GM20431 (cell line): ENCODE results near the gene FBRS.

ENCODE experiments used
- in situ Hi-C: fragments of 300-500 bp; cut with MseI, MboI; formaldehyde crosslinking; loops from one replicate; pipeline ENCODE4 v1.15.0; 2020; ENCODE audit warnings: low sequenced_read_pairs; ENCODE audit not compliant: unreplicated experiment

Gene FBRS

GRCh38 chr16:30637944-30638343 lies 20.3 kb upstream of the FBRS start:
- in situ Hi-C loops, result no loop called here

- in situ Hi-C loops, result no loop called here
Observed at GRCh38 chr16:30641378-30641982, 16.8 kb upstream of the FBRS start.

- in situ Hi-C loops, result no loop called here
Observed at GRCh38 chr16:30644334-30644830, 13.8 kb upstream of the FBRS start.

GRCh38 chr16:30645727-30646126 lies 12.5 kb upstream of the FBRS start:
- in situ Hi-C loops, result no loop called here

- in situ Hi-C loops, result no loop called here
Observed at GRCh38 chr16:30647274-30647571, 11.0 kb upstream of the FBRS start.

DNA sequence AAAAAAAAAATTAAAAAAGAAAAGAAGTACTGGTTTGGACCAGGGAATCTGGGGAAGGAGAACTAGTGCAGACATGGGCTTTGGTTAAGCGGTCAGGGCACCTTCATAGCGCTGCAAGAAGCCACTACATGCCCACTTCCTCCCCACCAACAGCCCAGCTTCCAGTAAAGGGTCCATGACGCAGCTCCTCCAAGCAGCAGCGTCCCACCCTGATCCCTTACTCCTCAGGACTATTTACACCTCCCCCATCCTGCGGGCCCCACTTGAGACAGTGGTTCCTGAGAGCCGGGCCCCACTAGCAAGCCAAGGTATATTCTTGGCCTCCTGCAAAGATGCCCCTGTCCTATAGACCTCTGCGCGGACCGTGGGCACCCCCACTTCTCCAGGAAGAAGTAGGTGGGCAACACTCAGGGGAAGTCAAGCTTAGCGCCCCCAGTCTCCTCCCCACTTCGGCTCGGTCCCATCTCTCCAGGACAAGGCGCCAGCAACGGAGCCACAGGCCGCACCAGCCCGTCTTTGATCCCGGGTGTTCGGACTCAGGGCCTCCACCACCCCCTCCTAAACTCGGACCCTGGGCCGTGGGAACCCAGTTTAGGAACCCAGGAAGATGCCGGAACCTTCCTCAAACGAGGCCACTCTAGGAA lies 8.4 kb upstream of the FBRS start:
- in situ Hi-C loops, result no loop called here

GRCh38 chr16:30650369-30651123 lies 7.7 kb upstream of the FBRS start, which contains the start of gene PRR14:
PRR14 (plus strand) TSS chr16:30650960; CDS start chr16:30651646, 686 bp downstream.
- in situ Hi-C loops, result no loop called here

- in situ Hi-C loops, result no loop called here
Observed at GRCh38 chr16:30651124-30652004, 6.9 kb upstream of the FBRS start.

DNA sequence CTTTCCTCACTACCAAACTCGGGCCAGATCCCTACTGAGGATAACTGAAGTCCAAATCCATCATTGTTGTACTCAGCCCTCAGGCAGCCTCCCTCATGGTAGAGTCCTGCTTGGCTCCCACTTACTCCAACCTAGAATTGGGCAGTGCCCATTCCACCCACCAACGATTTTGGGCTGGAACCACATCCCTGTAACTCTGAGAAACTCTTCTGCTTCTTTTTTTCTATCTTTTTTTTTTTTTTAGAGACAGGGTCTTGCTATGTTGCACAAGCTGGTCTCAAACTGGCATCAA lies 6.3 kb upstream of the FBRS start:
- in situ Hi-C loops, result no loop called here

DNA sequence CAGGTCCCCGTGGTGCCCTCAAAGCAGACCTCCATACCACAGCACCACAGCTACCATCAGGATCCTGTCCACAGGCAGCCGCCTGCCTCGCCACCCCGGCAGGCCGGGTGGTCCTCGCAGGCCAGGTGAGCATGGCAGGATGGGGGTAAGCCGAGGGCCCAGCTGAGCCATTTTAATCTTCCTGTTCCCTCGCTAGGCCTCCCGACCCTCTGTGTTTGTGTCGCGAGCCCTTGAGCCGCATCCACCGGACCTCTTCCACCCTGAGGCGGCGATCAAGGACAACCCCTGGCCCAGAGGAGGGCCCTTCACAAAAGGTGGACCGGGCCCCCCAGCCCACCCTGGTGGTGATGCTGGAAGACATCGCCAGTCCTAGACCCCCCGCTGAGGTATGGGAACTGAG lies 5.5 kb upstream of the FBRS start:
- in situ Hi-C loops, result no loop called here

GRCh38 chr16:30654856-30655255 lies 3.4 kb upstream of the FBRS start:
- in situ Hi-C loops, result no loop called here

- in situ Hi-C loops, result no loop called here
Observed at GRCh38 chr16:30655815-30656347, 2.4 kb upstream of the FBRS start.

GRCh38 chr16:30656388-30656787 lies 1.8 kb upstream of the FBRS start:
- in situ Hi-C loops, result no loop called here

DNA sequence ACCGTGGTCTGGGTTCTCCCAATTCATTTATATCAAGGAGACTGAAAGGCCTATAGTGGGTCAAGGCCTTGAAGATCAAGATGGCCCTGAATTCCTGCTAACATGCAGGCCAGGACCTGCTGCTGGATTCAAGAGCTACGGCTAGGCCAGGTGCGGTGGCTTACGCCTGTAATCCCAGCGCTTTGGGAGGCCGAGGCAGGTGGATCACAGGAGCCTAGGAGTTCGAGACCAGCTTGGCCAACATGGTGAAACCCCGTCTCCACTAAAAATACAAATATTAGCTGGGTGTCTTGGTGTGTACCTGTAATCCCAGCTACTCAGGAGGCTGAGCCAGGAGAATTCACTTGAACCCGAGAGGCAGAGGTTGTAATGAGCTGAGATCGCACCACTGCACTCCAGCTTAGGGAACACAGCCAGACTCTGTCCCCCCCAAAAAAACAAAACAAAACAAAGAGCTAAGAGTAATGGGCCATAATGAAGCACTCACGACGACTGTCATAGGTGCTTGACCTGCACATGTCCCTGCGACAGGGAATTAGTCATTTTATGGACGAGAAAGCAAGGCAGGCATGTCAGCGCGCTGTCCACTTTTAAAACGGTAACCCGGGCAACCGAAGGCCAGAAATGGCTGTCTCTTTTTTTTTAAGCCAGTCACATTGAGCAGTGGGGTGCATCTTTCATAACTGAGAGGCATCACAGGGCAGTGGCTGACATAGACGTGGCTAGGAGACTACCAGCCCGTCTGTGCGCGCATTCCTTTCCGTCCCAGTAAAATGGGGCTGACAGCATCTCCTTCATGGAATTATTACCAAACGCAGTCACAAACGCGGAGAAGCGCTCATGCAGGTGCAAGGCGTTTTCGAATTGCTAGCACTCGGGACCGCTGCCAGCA lies 1.0 kb upstream of the FBRS start:
- in situ Hi-C loops, result no loop called here

GRCh38 chr16:30658731-30659506 lies 688 bp downstream of the FBRS start:
- in situ Hi-C loops, result no loop called here

DNA sequence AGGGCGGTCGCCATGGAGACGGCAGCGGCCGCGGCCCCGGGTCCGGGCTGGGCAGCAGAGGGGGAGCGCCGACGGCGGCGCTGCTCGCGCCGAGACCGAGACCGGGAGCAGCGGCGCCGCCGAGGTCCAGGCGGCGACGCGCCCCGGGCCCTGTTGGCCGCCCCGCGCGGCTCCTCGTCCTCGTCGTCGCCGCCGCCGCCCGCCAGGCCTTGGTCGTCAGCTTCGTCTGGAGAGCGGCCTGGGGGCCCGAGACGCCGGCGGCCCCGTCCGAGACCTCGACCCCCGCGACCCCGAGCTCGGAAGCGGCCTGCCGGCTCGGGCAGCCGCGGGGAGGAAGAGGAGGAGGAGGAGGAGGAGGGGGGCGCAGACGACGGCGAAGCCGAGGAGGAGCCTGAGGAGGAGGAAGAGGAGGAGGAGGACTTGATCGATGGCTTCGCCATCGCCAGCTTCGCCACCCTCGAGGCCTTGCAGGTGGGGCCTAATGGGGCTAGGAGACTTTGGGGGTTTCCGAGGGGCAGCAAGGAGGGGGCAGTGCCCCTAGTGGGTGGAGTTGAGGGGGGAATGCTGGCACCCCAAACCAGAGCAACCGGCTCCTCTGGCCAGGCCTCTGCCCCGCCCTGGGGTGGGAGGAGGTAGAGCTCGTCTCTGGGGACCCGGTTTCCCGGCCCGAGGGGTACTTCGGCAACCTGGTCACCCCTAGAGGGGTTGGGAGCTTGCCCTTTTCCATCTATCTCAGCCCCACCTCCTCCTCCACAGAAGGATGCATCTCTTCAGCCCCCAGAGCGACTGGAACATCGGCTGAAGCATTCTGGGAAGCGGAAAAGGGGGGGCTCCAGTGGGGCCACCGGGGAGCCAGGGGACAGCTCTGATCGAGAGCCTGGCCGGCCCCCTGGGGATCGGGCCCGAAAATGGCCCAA lies 1.5 kb downstream of the FBRS start:
- in situ Hi-C loops, result no loop called here

GRCh38 chr16:30660424-30661261 lies 2.4 kb downstream of the FBRS start:
- in situ Hi-C loops, result no loop called here
